ENCODE results near the gene CCDC146.
"Not testable (repeated sequence)": the region's sequence is repeated elsewhere in the genome, so short reads cannot be mapped to it uniquely, and the experiment has no call there.

DNA sequence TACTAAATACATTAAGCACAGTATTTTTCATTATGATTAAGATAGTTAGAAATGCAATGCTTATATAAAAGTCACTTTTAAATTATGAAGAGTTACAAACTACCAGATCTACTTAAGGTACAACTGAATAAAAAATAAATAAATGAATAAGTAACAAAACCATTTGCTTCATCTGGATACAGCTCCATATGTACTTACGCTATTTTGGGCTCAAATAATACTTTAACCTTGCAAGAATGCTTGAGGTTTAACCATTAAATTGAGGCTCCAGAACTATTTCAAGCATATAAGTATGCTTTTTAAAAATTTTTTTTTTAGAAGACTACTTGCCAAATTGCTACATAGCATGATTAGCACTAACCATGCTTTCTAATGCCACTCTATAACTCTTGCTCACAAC, 14.1 kb upstream of the CCDC146 start:
- TF ChIP-seq POLR2A, POLR2AphosphoS5 (IDR thresholded peaks at IDR 0.05; ENCODE audit: low read depth, low read length): not testable (repeated sequence)

All from GM12892 (cell line).